HG02759 (cell line): ENCODE data around the gene NEB.
A peak's percentile ranks its signal among the peaks of the same experiment; 100 is the strongest.
"Not testable (repeated sequence)": the region's sequence is repeated elsewhere in the genome, so short reads cannot be mapped to it uniquely, and the experiment has no call there.

Source experiments
- ATAC-seq: cut with Tn5 transposase; IDR thresholded peaks from one replicate; pipeline ENCODE4 v1.9.1; 2021; ENCODE audit warnings: mild to moderate bottlenecking, moderate library complexity; ENCODE audit not compliant: unreplicated experiment

The NEB gene

DNA sequence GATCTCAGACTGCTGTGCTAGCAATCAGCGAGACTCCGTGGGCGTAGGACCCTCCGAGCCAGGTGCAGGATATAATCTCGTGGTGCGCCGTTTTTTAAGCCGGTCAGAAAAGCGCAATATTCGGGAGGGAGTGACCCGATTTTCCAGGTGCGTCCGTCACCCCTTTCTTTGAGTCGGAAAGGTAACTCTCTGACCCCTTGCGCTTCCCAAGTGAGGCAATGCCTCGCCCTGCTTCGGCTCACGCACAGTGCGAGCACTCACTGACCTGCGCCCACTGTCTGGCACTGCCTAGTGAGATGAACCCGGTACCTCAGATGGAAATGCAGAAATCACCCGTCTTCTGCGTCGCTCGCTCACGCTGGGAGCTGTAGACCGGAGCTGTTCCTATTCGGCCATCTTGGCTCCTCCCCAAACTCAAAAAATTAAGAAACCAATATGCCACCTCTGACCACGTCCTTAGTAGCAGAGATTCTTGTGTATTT, 29.8 kb downstream of the NEB start:
- not testable (repeated sequence) for ATAC-seq

- not testable (repeated sequence) for ATAC-seq
Observed at GRCh38 chr2:151698134-151698533, 36.1 kb downstream of the NEB start.

GRCh38 chr2:151695778-151696177, 38.5 kb downstream of the NEB start:
- ATAC-seq = no peak

DNA sequence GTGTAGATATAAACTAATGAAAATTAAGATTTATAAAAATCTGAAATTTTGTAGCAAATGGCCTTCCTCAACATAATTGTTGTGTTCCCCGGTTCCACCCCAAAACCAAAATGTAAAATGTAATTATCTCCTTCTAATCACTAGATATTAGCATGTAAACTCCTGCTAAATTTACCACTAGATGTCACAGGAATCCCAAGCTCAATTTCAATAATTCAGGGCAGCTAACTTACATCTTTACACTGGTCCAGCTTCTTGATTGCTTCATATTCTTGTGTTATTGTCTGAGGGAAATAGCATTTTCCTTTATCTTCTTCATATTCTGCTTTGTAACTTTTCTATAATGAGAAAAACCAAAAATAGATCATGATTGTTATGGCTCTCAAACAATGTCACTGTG, 42.6 kb downstream of the NEB start:
- ATAC-seq = no peak

DNA sequence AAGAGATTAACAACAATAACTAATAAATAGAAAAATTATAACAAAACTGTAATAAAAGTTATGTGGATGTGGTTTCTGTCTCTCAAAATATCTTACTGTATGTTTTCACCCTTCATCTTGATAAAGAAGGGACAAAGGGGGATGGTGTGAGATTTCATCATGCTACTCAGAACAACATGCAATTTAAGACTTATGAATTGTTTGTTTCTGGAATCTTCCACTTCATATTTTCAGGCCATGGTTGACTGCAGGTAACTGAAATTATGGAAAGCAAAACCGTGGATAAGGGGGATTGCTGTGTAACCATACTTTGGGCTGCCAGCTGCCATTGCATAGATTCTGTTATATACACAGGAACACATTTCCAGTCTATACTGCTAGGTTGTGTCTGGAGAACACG, 45.6 kb downstream of the NEB start:
- no peak for ATAC-seq

DNA sequence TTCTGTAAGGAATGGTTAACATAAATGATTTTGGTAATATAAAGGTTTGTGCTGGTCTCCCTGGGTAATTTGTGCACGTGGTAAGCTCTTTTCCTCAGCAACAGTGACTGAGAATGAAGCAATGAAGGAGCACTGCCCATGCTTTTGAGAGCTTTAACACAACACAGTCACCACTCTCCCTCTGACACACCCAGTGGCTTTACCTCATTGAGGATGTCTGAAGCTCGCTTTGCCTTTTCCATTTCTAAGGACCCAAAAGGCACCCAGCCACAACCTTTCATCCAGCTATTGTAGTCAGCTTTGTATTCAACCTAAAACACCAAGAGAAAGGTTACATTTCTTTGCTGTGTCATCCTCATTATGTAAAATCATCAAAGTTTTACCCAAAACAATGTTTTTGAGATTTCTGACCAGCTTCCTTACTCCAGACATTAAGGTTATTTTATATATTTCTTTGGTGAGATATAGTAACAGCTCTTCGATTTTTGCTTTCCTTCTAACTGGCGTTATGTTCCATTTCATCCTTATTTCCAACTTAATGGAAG, 51.7 kb downstream of the NEB start:
- ATAC-seq = no peak

GRCh38 chr2:151681051-151681450, 53.2 kb downstream of the NEB start:
- no peak for ATAC-seq

DNA sequence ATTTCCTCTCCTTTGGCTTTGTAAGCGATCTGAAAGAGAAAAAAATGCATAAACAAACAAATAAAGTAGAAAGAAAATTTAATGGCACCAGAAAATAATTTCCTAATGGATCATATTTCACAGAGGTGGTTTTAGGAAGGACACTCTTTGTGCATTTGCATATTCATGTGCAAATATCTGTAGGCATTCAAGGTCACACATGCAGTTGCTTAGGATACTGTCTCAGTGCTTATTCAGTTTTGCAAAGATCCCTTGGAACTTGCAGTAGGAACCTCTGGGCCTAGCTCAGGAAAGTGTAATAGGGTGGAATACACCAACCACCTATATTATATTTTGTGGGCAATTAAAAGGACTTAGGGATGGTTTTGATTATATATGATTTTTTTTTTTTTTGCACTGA, 54.3 kb downstream of the NEB start:
- no peak for ATAC-seq

- ATAC-seq = no peak
Observed at GRCh38 chr2:151678849-151679248, 55.4 kb downstream of the NEB start.

DNA sequence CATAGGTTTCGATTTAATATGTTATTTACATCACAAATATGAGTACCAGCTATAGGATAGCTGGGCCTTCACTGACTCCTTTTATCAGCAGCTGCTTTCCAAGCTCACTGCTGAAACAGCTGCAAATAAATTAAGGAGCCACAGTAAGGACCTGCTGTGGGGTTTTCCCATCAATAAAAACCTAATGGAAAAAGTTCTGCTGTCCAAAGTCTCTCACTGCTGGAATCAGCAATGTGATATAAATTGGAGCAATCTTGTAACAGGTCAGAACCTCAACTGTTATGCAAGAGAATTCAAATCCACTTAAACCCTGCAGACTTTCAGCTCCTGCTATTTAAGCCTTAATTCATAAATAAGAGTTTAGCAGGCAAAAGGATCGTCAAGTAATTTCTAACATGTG, 61.3 kb downstream of the NEB start:
- ATAC-seq = no peak

GRCh38 chr2:151672277-151672676, 62.0 kb downstream of the NEB start:
- no peak for ATAC-seq

GRCh38 chr2:151670846-151671597, 63.3 kb downstream of the NEB start:
- no peak for ATAC-seq

GRCh38 chr2:151670346-151670745, 63.9 kb downstream of the NEB start:
- peak; percentile 77 for ATAC-seq

GRCh38 chr2:151669585-151670081, 64.6 kb downstream of the NEB start:
- no peak for ATAC-seq

DNA sequence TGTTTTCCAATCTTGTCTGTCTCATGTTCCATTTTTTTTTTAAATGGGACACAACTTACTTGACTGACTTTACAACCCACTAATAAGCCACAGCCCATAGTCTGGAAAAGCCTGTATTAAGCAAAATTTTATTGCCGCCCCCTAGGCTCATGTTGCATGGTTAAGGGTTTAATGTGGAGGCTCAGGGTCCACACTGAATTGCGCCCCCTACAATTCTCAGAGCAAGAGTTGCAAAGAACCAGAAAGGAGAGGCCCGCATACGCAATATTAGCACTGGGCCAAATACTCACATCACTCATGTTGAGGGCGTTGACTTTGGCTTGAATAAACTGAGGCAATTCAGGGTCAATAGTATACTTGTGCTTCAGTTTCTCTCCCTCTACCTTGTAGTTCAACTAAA, 65.5 kb downstream of the NEB start:
- ATAC-seq = no peak

DNA sequence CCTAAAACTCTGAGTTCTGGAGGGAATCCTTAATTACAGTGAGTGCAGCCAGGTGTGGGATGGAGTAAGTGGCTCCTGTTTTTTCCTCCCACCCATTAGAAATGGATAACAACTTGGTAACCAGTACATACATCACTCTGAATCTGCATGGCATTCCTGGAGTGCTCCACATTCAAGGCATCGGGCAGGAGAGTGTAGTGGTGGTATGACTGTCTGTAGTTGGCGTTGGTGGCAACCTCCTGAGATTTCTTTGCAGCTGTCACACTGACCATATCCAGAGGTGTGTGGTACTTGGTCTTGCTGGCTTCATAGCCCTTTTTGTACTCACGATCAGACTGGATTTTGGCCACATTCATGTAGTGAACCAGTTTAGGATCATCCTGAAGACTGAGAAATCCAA, 68.3 kb downstream of the NEB start:
- no peak for ATAC-seq

- ATAC-seq = no peak
Observed at GRCh38 chr2:151664520-151664919, 69.8 kb downstream of the NEB start.

- no peak for ATAC-seq
Observed at GRCh38 chr2:151661625-151662024, 72.7 kb downstream of the NEB start.

DNA sequence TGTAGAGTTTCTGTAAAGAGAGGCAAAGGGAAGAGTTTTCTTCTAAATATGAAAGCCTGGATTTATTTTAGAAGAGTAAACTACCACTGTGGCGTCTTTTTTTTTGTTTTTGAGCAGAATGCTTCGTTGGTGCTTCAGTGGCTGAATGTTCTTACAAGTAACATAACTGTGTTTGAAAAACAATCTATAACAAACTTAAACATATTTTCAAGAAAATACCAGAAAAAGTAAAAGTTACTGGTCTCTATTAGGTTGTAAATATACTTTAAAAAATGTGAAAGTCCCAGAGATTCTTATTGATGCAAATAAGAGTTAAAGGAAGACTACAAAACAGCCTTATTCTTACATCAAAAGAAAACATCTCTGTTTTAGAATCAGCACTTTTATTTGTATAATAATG, 76.2 kb downstream of the NEB start:
- no peak for ATAC-seq

DNA sequence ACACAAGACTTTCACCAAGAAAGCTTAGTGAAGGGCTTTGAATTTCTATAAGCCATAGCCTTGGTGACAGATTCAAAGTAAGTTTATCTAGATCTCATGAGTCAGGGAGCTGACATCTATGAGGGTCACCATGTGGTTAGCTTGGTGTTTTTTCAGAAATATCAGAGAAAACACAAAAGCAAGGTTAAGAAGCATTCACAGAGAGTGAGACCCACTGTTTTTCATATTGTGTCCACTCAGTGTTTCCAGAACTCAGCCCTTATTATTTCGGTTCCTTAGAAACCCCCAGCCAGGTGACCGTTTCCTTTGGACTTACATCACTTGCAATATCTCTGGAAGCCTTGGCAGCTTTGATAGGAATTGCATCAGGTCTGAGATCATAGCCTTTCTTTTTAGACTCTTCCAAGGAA, 76.6 kb downstream of the NEB start:
- no peak for ATAC-seq

DNA sequence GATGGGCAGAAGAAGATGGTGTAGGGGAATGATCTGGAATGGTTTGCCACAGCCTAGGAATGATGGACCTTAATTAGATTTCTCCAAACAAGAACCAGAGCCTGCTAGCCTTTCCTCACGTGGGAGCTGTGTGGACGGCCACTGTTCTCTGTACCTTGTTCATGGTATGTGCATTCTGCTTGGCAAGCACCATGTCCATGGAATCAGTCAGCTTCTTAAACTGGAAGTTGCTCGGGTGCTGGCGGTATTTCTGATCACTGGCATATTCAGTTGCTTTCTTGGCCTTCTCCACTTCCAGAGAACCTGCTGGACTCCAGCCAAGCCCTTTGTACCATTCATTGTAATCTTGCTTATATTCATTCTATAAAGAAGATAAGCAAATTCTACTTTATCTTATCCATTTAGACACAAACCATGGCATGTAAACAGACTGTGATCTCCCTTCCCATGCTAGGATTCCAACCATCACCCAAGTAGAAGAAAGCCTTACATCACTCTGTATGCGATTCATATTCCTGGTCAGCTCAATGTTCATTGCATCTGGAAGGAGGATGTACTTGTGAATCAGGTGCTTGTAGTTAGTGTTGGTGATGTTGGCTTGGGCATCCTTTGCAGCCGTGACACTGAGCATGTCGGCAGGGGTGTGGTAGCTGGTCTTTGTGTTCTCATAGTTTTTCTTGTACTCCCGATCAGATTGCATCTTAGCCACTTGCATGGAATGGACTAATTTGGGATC, 78.4 kb downstream of the NEB start:
- no peak for ATAC-seq

- no peak for ATAC-seq
Observed at GRCh38 chr2:151654891-151655290, 79.4 kb downstream of the NEB start.
